Prostate gland (tissue), 2 donors: ENCODE data around the gene CCL14. TPM values are rescaled to one million over a fixed set of nuclear protein-coding genes. Genes with fewer than 3 reads are reported as not detected.

Source experiments
- DNase-seq: peaks from one replicate; pipeline ENCODE4 v3.0.0-alpha.2; 2019; ENCODE audit warnings: low spot score
- H3K27ac ChIP-seq, 2 donors: fragments of 200-600 bp; sonication (generic); 2 replicates each; pipeline ENCODE4 v1.5.1; 2017 to 2019
- H3K27me3 ChIP-seq: fragments of 200-600 bp; sonication (generic); replicated peaks from 2 replicates; pipeline ENCODE4 v1.5.1; 2019; ENCODE audit not compliant: insufficient read depth
- H3K36me3 ChIP-seq, 2 donors: fragments of 200-600 bp; sonication (generic); 1 replicate in 1 of 2; 2 replicates in 1 of 2; pipeline versions ENCODE4 v1.5.1 to v1.8.1; 2017 to 2019
- H3K4me1 ChIP-seq: fragments of 200-600 bp; sonication (generic); replicated peaks from 2 replicates; pipeline ENCODE4 v1.5.1; 2019
- H3K4me3 ChIP-seq, 2 donors: fragments of 200-600 bp; sonication (generic); 2 replicates each; pipeline ENCODE4 v1.5.1; 2017 to 2019
- H3K9me3 ChIP-seq: fragments of 200-600 bp; sonication (generic); 2 replicates; pipeline ENCODE4 v1.5.1; 2017
- CTCF ChIP-seq, 4 experiments: fragments of 200-600 bp in 2 of 4; fragments of 450-650 bp in 2 of 4; sonication (generic) in 2 of 4; IDR thresholded peaks; 1 replicate in 3 of 4; 2 replicates in 1 of 4; pipeline ENCODE4 v1.5.1; 2016 to 2019; ENCODE audit warnings: antibody characterized with exemption in 4 of 4, mild to moderate bottlenecking in 2 of 4, moderate library complexity in 2 of 4
- POLR2A ChIP-seq: fragments of 450-650 bp; IDR thresholded peaks from one replicate; pipeline ENCODE4 v1.6.1; 2016; ENCODE audit warnings: antibody characterized with exemption, mild to moderate bottlenecking
- POLR2AphosphoS5 ChIP-seq: sonication (generic); formaldehyde crosslinking; IDR thresholded peaks from one replicate; pipeline ENCODE4 v1.6.1; 2017; ENCODE audit warnings: antibody characterized with exemption
- WGBS: methylation state at CpG from one replicate; pipeline ENCODE4 v1.1.5; 2018; 5-methylcytosine and 5-hydroxymethylcytosine counted together
- intact Hi-C: fragments of 100-400 bp; cut with DNase I; formaldehyde crosslinking; loops from one replicate; pipeline ENCODE4 v1.14.2; 2022
- total RNA-seq, 2 donors: library from RNA; depleted of rRNA; stranded (reverse); fragments of >200 nt; gene quantifications; one replicate each; pipeline ENCODE4 v1.1.0, GENCODE V29; 2016

The CCL14 gene
- total RNA-seq, 2 donors from 2014 or later: 19.9 to 28.0 TPM

DNA sequence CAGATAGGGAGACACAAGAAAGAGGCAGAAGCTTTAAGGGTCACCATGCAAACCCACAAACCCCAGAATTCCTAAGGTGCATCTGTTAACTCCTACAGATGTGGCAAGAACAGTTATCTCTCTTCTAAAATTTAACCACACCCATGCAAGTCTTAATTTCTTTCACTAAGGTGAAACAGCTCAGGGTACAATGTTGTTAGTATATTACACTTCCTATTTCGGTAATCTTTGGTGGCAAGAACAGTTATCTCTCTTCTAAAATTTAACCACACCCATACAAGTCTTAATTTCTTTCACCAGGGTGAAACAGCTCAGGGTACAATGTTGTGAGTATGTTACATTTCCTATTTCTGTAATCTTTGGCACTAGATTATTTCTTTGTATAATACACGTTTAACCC lies 24.7 kb upstream of the CCL14 start:
- TF ChIP-seq POLR2AphosphoS5 (no peak), CTCF (IDR thresholded peaks at IDR 0.05) (no peak), POLR2A (no peak)
- H3K4me3 ChIP-seq: no peak overlapping the region
- H3K9me3 ChIP-seq: no peaks in the 10 kb centered on the region
- intact Hi-C loops: no loop called here
- no peaks in the 10 kb centered on the region for H3K27me3 ChIP-seq
- H3K27ac ChIP-seq: no peak overlapping the region
- H3K36me3 ChIP-seq: no peaks in the 10 kb centered on the region
- H3K4me1 ChIP-seq: no peaks in the 10 kb centered on the region
- WGBS: 69% methylated on average over 2 of the region's 2 CpGs
- DNase-seq: no peak

- no peak for DNase-seq
- WGBS: 85% methylated on average over 14 of the region's 14 CpGs
- no peaks in the 10 kb centered on the region for H3K27me3 ChIP-seq
- H3K4me3 ChIP-seq: no peak overlapping the region
- H3K9me3 ChIP-seq: no peaks in the 10 kb centered on the region
- peak in 1 of 4 experiments; percentile 14 for TF ChIP-seq CTCF (IDR thresholded peaks at IDR 0.05)
- no peak for TF ChIP-seq POLR2A
- no peaks in the 10 kb centered on the region for H3K36me3 ChIP-seq
- intact Hi-C loops: no loop called here
- no peaks in the 10 kb centered on the region for H3K4me1 ChIP-seq
- no peak overlapping the region for H3K27ac ChIP-seq
Observed at GRCh38 chr17:36008998-36009665, 22.6 kb upstream of the CCL14 start.

DNA sequence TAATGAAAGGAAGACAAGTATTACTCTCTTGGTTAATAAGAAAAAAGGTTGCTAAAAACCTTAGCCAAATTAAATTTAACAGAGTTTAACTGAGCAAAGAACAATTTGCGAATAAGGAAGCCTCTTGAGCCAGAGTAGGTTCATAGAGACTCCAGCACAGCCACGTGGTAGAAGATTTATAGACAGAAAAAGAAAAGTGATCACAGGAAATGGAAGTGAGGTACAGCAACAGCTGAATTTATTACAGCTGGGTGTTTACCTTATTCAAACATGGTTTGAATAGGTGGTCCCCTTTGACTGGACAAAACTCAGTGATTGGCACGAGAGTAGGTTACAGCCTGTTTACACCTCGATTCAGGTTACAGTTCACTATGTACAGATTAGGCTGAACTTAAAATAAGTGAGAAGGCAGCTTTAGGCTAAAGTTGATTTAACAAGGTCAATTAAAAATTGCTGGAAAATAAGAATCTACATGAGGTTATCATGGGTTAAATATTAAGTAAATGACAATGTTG lies 18.1 kb upstream of the CCL14 start:
- Histone ChIP-seq H3K9me3 (no peaks in the 10 kb centered on the region), H3K36me3 (no peaks in the 10 kb centered on the region), H3K27me3 (no peaks in the 10 kb centered on the region), H3K4me3 (no peak overlapping the region), H3K27ac (no peak overlapping the region), H3K4me1 (no peaks in the 10 kb centered on the region)
- intact Hi-C loops: no loop called here
- DNase-seq: no peak
- WGBS: 16% methylated on average over 4 of the region's 4 CpGs
- TF ChIP-seq POLR2A: no peak
- TF ChIP-seq CTCF (IDR thresholded peaks at IDR 0.05): no peak
- TF ChIP-seq POLR2AphosphoS5: no peak

DNA sequence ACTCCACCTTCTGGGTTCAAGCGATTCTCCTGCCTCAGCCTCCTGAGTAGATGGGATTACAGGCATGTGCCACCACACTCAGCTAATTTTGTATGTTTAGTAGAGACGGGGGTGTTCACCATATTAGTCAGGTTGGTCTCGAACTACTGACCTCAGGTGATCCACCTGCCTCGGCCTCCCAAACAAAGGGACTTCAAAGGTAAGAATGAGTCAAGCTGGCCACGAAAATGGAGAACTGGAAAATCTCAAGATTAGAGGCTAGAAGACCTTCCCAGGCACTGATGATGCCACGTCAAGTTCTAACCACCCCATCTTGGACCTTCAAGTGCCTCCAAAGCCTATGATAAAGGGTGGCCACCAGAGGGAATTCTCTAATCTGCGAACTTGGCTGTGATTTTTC lies 16.1 kb upstream of the CCL14 start:
- Histone ChIP-seq H3K4me3 (no peak overlapping the region), H3K4me1 (no peaks in the 10 kb centered on the region), H3K9me3 (no peaks in the 10 kb centered on the region), H3K36me3 (no peaks in the 10 kb centered on the region), H3K27me3 (no peaks in the 10 kb centered on the region), H3K27ac (no peak overlapping the region)
- 83% methylated on average over 7 of the region's 7 CpGs for WGBS
- DNase-seq: no peak
- intact Hi-C loops: no loop called here
- TF ChIP-seq CTCF (IDR thresholded peaks at IDR 0.05) (no peak), POLR2AphosphoS5 (no peak), POLR2A (no peak)

- H3K27ac ChIP-seq: no peak overlapping the region
- H3K4me1 ChIP-seq: no peaks in the 10 kb centered on the region
- TF ChIP-seq CTCF (IDR thresholded peaks at IDR 0.05): no peak
- no peak for TF ChIP-seq POLR2AphosphoS5
- no peak for TF ChIP-seq POLR2A
- no peaks in the 10 kb centered on the region for H3K27me3 ChIP-seq
- no peak overlapping the region for H3K4me3 ChIP-seq
- H3K9me3 ChIP-seq: no peaks in the 10 kb centered on the region
- WGBS: 82% methylated on average over 6 of the region's 6 CpGs
- intact Hi-C loops: no loop called here
- H3K36me3 ChIP-seq: no peaks in the 10 kb centered on the region
- no peak for DNase-seq
Observed at GRCh38 chr17:36001862-36002603, 15.5 kb upstream of the CCL14 start.
